Aorta (tissue), 5 donors: Measurements from ENCODE around the gene NOM1. TPM values are rescaled to one million over a fixed set of nuclear protein-coding genes. Genes with fewer than 3 reads are reported as not detected.

Experiments
- ATAC-seq: fragments of 200-7000 bp; cut with Tn5 transposase; one replicate; pipeline ENCODE4 v1.9.1; 2022; ENCODE audit warnings: moderate library complexity; ENCODE audit not compliant: low FRiP score
- DNase-seq, 2 donors: peaks; one replicate each; pipeline ENCODE4 v3.0.0-alpha.2; 2020
- H3K27ac ChIP-seq, 2 donors: one replicate each; pipeline ENCODE4 v1.5.1; 2013; ENCODE audit warnings: low read length in 2 of 2, mild to moderate bottlenecking in 2 of 2, moderate library complexity in 2 of 2, control low read depth in 1 of 2, inconsistent platforms in 1 of 2, low read depth in 1 of 2
- H3K27me3 ChIP-seq, 2 donors: one replicate each; pipeline ENCODE4 v1.6.1; 2013; ENCODE audit warnings: control low read depth in 1 of 2, low read length in 1 of 2, mild to moderate bottlenecking in 1 of 2, moderate library complexity in 1 of 2; ENCODE audit not compliant: insufficient read depth in 2 of 2, control insufficient read depth in 1 of 2
- H3K36me3 ChIP-seq, 2 donors: one replicate each; pipeline ENCODE4 v1.6.1; 2013; ENCODE audit warnings: control low read depth in 1 of 2, low read length in 1 of 2, mild to moderate bottlenecking in 1 of 2; ENCODE audit not compliant: insufficient read depth in 2 of 2, control insufficient read depth in 1 of 2
- H3K4me1 ChIP-seq, 2 donors: one replicate each; pipeline ENCODE4 v1.6.1; 2013; ENCODE audit warnings: low read length in 2 of 2, control low read depth in 1 of 2, mild to moderate bottlenecking in 1 of 2, moderate library complexity in 1 of 2; ENCODE audit not compliant: insufficient read depth in 2 of 2, control insufficient read depth in 1 of 2
- H3K4me3 ChIP-seq, 2 donors: one replicate each; pipeline ENCODE4 v1.5.1; 2013; ENCODE audit warnings: low read length in 2 of 2, control low read depth in 1 of 2, mild to moderate bottlenecking in 1 of 2
- H3K9me3 ChIP-seq: one replicate; pipeline ENCODE4 v1.6.1; 2013; ENCODE audit warnings: mild to moderate bottlenecking, low read length; ENCODE audit not compliant: control insufficient read depth
- WGBS, 2 donors: extraction: QIAGEN DNeasy Blood & Tissue Kit; methylation state at CpG; one replicate each; pipeline ENCODE4 v1.1.7; 2013; 5-methylcytosine and 5-hydroxymethylcytosine counted together
- intact Hi-C, 2 donors: fragments of 100-400 bp; cut with DNase I; formaldehyde crosslinking; loops; one replicate each; pipeline versions ENCODE4 v1.14.2 to v1.15.0; 2022
- polyA plus RNA-seq, 2 donors: library from polyadenylated mRNA; stranded (reverse); fragments of 200-250 nt; gene quantifications; one replicate each; pipeline ENCODE4 v1.2.3, GENCODE V29; 2013
- total RNA-seq, 2 donors: library from RNA; stranded (reverse); fragmentation: NEBNext Ultra II Directional; extraction: Animal tissue kit (Norgen Biotek cat#: 25700); gene quantifications; one replicate each; pipeline ENCODE4 v1.2.1, GENCODE V29; 2021
- donor health status: healthy with polysubstance abuse.
- donor health status: Bipolar disorder and iron deficiency.
- donor health status: DM: no; HTN: no; CAD: no.
- donor health status: DM: no; HTN: no; CAD: no.
- donor health status: DM: yes; HTN: yes; CAD: no.

The NOM1 gene
- total and polyA plus RNA-seq, 4 donors = 4.6 to 23.5 (median 14.9) TPM

DNA sequence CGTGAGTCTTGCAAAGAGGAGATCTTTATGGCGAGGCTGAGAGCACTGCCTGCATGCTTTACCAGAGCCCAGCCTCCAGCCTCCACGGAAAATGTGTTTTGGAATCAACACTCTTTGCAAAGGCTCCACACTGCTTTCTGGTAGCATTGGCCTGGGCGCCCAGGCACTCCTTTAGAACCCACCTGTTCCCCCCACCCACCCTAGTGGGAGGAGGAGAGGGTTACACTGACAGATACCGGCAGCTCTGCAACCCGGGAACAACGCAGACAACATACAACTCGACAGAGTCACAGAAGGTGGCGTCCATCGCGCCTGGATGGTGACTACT, 66.5 kb downstream of the NOM1 start:
- WGBS, 2 donors = 13 to 15% methylated on average over 11 of the region's 11 CpGs
- intact Hi-C loops = no loop called here
- ATAC-seq (no peak), DNase-seq (no peak)
- Histone ChIP-seq H3K27ac (no peak overlapping the region), H3K27me3 (no peaks in the 10 kb centered on the region), H3K36me3 (no peaks in the 10 kb centered on the region), H3K4me3 (no peak overlapping the region), H3K9me3 (no peaks in the 10 kb centered on the region), H3K4me1 (no peaks in the 10 kb centered on the region)

- 5 to 9% methylated on average over 16 of the region's 16 CpGs for WGBS, 2 donors
- Histone ChIP-seq H3K36me3 (no peaks in the 10 kb centered on the region), H3K4me1 (no peaks in the 10 kb centered on the region), H3K27ac (no peak overlapping the region), H3K9me3 (no peaks in the 10 kb centered on the region), H3K27me3 (no peaks in the 10 kb centered on the region), H3K4me3 (no peak overlapping the region)
- intact Hi-C loops = no loop called here
- ATAC-seq (no peak), DNase-seq (no peak)
These were observed 67.0 kb downstream of the NOM1 start for GRCh38 chr7:157016352-157017041.

DNA sequence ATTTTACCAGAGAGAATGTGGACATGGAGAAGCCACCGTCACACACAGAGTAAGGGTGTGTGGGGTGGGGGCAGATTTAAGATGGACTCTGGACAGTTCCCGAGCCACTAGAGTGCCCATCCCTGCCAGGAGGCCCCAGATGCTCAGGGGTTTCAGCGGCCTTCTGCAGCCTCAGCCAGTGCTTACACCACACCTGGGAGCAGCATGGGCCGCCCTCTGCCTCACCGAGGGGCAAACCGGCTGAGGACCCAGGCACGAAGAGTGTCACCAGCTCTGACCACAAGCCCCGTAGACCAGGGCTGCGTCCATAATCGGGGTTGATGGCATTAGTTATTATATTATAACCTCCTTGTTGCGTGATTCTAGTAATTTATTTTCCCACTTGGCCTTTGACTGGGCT, 67.6 kb downstream of the NOM1 start:
- intact Hi-C loops = no loop called here
- Histone ChIP-seq H3K36me3 (no peaks in the 10 kb centered on the region), H3K9me3 (no peaks in the 10 kb centered on the region), H3K4me1 (no peaks in the 10 kb centered on the region), H3K4me3 (no peak overlapping the region), H3K27ac (no peak overlapping the region), H3K27me3 (no peaks in the 10 kb centered on the region)
- ATAC-seq = no peak
- DNase-seq = no peak
- 7% methylated on average over 11 of the region's 11 CpGs for WGBS, 2 donors

GRCh38 chr7:157017603-157018327, 68.3 kb downstream of the NOM1 start:
- 2 to 3% methylated on average over 48 of the region's 48 CpGs for WGBS, 2 donors
- ATAC-seq = no peak
- Histone ChIP-seq H3K4me1 (no peaks in the 10 kb centered on the region), H3K27me3 (no peaks in the 10 kb centered on the region), H3K36me3 (no peaks in the 10 kb centered on the region), H3K27ac (no peak overlapping the region), H3K4me3 (no peak overlapping the region), H3K9me3 (no peaks in the 10 kb centered on the region)
- intact Hi-C loops = no loop called here
- no peak for DNase-seq

DNA sequence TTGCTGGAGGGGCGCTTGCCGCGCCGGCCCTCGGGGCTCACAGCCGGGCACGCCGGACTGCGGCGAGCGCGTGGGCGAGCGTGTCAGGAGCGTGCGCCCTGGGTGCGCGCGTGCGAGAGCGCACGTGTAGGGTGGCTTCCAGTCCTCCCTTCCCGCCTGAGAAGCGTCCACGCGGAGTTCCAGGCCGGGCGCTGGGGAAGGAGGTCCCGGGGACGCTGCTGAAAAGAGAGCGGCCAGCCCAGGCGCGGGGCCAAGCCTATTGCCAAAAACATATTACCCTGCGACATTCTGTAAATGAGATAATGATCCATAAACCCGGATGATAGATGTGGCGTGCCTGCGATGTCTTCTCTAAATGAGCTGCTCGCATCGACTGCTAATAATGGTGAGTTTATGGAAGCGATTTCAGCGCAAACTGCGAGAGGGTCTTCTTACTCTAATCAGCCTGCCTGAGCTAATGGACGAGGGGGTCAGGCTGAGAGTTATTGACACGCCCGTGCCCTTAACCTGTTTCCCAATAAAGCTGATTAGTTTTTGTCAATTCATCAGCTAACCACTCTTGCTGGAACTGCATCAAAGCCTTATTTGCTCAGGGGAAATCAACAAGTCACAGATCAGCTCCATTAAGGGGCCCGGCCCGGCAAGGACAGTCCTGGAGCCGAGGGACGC, 69.0 kb downstream of the NOM1 start:
- no peaks in the 10 kb centered on the region for H3K36me3 ChIP-seq
- ATAC-seq = no peak
- no peak overlapping the region for H3K27ac ChIP-seq
- intact Hi-C loops = no loop called here
- 2% methylated on average over 49 of the region's 49 CpGs for WGBS, 2 donors
- H3K4me1 ChIP-seq = no peaks in the 10 kb centered on the region
- H3K27me3 ChIP-seq = peaks cover 0 to 2% of the 10 kb centered on the region in 2 donors
- H3K9me3 ChIP-seq = no peaks in the 10 kb centered on the region
- DNase-seq = no peak
- no peak overlapping the region for H3K4me3 ChIP-seq

DNA sequence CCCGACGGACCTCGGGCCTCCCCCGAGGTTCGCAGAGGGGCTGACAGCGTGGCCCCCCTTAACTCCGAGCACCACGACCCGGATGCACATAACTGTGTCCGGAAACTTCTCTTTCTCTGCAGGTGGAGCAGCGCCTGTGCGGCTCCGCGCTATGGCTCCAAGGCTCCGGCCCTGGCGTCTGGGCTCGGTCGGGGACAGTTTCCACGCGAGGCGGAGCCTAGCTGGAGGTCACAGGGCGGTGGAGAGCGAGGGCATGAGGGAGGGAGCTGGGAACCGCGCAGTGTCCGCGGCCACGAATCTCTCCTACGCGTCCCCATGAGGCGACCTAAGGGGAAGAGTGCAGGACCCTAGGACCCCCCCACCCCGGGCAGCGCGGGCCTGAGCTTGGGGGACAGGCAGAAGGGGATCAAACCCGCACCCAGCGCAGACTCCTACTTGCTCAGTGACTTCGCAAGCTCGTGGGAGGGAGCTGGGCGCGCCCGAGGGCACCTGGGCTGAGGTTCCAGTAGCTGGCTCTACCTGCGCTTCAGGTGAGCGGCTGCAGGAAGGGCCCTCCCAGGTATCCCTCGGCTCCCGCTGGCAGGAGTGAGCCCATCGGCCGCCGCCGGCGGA, 69.6 kb downstream of the NOM1 start:
- DNase-seq = no peak
- Histone ChIP-seq H3K9me3 (no peaks in the 10 kb centered on the region), H3K4me1 (no peaks in the 10 kb centered on the region), H3K27ac (no peak overlapping the region), H3K36me3 (no peaks in the 10 kb centered on the region), H3K4me3 (no peak overlapping the region), H3K27me3 (peaks cover 0 to 2% of the 10 kb centered on the region in 2 donors)
- ATAC-seq = no peak
- intact Hi-C loops = no loop called here
- 2 to 3% methylated on average over 45 to 50 of the region's 50 CpGs for WGBS, 2 donors

- no peaks in the 10 kb centered on the region for H3K36me3 ChIP-seq
- DNase-seq (no peak), ATAC-seq (no peak)
- intact Hi-C loops = no loop called here
- H3K9me3 ChIP-seq = no peaks in the 10 kb centered on the region
- no peak overlapping the region for H3K4me3 ChIP-seq
- H3K27me3 ChIP-seq = peaks cover 0 to 2% of the 10 kb centered on the region in 2 donors
- H3K27ac ChIP-seq = no peak overlapping the region
- WGBS, 2 donors = 9 to 11% methylated on average over 25 of the region's 25 CpGs
- no peaks in the 10 kb centered on the region for H3K4me1 ChIP-seq
These were observed 70.4 kb downstream of the NOM1 start for GRCh38 chr7:157019718-157020451.

DNA sequence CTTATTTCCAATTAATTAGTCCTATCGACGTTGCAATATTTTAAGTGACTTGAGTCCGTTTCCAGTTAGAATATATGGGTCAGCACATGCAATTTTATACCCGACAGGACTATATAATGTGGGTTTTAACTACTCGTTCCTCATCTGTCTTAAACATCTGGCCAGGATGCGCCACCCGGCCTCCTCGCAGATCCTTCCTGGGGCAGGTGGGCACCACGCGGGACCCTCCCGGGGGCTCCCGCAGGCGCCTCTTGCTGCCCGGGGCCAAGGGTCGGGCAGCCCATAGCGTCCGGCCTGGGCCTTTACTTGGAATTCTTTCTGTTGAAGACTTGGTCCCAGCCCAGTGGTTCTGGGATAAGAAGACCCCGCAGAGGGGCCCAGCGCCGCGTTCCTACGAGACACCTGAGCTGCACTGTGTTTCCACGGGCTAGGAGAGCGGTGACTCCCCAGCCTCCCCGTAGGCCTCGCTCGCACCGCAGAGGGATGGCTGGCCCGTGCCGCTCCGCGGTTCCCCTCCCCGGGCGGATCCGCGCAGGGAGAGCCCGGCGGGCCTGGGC, 71.1 kb downstream of the NOM1 start:
- Histone ChIP-seq H3K4me1 (no peaks in the 10 kb centered on the region), H3K27me3 (peaks cover 0 to 2% of the 10 kb centered on the region in 2 donors), H3K4me3 (no peak overlapping the region), H3K9me3 (no peaks in the 10 kb centered on the region), H3K36me3 (no peaks in the 10 kb centered on the region), H3K27ac (no peak overlapping the region)
- intact Hi-C loops = no loop called here
- WGBS, 2 donors = 5 to 6% methylated on average over 38 of the region's 38 CpGs
- ATAC-seq (peak; percentile 51), DNase-seq (no peak)
